GM18520 (cell line): ENCODE measurements around the gene PDCD7.
"Not testable (repeated sequence)": the region's sequence is repeated elsewhere in the genome, so short reads cannot be mapped to it uniquely, and the experiment has no call there.

Source experiments
- ATAC-seq: cut with Tn5 transposase; IDR thresholded peaks from one replicate; pipeline ENCODE4 v1.9.1; 2021; ENCODE audit not compliant: unreplicated experiment

The PDCD7 gene

DNA sequence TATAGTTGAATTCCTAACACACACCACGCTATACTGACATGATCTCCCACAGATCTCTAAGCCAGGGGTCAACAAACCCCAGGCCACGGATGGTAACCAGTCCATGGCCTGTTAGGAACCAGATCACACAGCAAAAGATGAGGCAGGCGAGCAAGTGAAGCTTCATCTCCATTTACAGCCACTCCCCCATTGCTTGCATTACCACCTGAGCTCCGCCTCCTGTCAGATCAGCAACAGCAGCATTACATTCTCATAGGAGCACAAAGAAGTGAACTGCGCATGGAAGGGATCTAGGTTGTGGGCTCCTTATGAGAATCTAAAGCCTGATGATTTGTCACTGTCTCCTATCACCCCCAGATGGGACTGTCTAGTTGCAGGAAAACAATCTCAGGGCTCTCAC is 2.7 kb downstream of the PDCD7 start:
- no peak for ATAC-seq

DNA sequence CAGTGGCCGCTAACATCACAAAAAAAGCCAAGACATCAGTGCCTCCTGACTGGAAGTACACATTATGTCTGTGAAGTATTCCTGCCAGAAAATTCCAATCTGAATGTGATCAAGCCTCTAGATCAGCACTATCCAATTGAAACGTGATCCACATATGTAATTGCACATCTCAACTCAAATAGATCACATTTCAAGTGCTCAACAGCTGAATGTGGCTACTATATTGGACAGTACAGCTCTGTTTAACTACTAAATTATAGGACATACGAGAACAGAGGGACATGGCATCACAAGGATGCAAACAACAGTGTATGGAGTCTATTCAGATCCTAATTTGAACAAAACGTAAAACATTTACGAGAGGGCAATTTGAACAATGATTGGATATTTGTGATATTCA is 18.1 kb downstream of the PDCD7 start:
- ATAC-seq = no peak

DNA sequence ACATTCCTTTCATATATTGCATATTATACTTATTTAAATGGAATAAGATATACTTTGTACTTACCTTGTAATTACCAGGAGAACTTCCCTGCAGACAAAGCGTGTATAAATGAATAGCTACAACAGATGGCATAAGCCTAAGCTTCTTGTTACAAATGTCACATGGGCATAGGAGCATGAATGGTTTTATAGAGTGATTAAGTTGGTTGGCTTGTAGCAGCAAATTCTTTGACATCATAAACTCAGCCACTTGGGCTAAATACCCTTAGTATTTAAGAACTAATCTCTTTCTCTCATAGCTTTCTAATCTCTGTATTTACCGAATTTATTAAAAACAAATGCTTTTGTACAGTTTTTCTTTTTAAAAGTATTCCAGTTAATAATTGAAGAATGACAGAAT is 18.5 kb downstream of the PDCD7 start, which contains the start of gene UBAP1L:
TSS of gene UBAP1L (minus strand) at position 115 of the 400 bp plus-strand sequence. CDS start 8,985 bp downstream, outside the sequence.
- no peak for ATAC-seq

DNA sequence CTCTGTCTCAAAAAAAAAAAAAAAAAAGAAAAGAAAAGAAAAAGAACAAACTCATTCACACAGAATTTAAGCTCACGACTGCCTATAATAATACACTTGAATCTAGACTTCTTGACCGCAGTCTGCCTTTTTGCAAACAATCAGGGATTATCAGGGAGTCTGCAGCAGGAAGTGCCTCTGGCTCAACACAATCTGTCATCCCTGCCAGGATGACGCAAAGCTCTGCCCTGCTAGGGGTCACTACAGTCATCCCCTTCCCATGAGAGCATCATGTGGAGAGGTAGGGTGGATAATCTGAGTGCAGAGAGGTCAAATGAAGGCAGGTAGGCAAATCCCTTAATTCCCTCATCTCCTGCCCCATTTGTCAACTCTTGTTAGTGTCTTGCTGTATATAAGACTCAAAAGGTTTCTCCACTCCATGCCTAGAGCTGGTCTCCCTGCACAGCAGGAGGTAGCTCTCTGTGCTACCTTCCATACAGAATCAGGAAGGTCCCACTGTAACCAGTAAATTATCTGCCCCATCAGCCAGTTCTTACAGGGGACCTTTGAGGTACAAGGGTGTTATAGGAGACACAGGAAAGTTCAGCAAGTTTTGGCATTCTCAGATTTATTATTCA is 22.8 kb downstream of the PDCD7 start:
- no peak for ATAC-seq

DNA sequence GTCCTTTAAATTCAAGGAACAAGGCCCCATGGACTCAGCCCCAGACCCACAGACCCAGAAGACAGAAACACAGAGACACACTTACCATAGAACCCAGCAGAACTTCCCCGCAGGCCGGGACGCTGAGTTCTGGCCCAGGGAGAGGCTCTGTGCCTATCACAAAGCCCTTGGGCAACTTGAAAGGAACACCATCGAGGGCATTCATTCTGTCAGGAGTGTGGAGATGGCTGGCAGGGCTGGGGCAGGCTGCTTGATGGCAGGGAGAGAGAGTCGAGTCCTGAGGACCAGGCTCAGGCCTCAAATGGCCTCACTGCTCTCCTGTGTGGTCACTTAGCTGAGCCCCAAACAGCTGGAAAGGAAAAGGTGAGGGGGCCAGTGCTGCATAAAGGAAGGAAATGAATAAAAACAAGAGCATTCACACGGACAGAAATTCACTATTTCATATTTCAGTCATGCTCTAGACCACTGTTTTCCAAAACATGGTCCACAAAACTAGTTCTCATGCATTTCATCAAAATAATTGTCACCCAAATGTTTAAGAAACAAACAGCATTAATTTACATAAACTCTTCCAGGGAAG is 27.5 kb downstream of the PDCD7 start:
- no peak for ATAC-seq

DNA sequence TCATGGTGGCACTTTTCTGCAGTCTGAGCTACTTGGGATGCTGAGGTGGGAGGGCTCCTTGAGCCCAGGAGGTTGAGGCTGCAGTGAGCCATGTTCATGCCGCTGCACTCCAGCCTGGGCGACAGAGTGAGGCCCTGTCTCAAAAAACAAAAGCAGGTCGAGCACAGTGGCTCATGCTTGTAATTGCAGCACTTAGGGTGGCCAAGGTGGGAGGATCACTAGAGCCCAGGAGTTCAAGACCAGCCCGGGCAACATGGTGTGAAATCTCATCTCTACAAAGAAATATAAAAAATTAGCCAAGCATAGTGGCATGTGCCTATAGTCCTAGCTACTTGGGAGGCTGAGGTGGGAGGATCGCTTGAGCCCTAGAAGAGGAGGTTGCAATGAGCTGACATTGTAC is 28.6 kb downstream of the PDCD7 start:
- no peak for ATAC-seq

DNA sequence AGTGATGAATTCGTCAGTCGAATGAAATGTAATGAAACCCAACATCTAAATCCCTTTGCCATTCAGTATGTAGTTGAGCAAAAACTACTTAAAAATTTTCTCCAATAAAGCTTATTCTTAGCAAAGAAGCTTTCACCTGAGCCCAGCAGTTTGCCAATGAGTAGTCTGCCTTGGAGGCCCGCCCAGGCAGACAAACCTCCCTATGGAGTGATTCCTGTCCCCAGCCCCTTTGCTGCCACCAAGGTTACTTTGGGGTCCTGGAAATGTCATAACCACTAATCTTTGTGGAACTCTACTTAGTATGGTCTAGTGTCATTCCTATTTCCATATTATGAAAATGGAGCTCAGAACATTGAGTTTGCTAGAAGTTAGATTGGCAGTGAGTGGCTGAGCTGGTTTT is 30.7 kb downstream of the PDCD7 start:
- ATAC-seq = no peak

DNA sequence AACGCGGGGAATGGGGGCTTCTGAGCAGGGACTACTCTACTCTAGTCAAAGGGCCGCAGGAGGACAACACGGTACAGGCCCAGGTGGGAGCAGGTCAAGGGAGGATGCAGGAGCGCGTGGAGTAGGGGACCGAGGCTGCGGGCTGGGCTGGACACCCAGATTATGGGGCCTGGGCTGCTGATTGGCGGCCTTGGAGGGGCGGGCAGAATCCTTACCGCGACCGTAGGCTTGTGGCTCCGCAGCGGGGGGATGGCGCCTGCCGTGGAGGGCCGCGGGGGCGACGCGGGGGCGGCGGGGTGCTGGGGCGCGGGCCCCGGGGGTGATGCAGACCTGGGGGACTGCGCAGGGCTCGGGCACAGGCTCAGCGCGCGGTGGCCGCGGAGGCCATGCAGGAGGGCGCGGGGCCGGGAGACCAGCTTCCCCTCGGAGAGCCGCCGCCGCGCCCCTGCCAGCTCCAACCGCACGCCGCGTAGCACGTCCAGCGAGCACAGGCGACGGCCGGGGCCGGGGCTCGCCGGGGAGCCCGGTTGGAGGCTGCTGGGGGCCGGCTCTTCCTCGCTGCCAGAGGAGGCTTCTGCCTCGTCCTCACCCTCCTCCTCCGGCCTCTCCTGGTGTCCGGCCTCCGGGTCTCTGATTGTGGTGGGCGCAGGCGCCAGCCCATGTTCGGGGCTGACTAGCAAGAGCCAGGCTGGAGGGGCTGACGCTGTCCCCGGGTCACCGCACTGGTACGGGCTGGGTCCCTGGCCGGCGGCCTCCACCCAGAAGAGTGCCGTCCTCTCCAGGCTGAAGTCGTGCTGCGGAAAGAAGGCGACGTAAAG is 31.5 kb downstream of the PDCD7 start:
- no peak for ATAC-seq

DNA sequence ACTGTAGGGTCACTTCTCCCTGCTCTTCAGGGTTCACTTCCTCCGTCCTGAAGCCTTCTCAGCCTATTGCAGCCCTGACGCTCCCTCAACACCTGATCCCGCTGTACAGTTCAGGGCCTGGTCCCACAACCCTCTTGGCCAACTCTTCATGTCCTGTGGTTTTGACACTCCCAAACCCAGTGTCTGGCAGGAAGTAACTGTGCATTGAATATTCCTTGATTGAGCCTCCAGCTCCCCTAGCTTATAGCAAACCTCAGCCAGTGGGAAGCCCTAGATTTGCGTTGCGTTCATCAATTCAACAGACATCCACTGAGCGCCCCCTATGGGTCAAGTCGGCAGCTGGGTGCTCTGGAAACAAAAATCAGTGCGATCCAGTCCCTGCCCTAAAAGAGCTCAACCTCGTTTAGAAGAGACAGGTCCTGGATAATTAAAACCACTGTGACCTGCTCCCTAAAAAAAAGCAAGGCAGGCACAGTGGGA is 32.2 kb downstream of the PDCD7 start:
- ATAC-seq = no peak

DNA sequence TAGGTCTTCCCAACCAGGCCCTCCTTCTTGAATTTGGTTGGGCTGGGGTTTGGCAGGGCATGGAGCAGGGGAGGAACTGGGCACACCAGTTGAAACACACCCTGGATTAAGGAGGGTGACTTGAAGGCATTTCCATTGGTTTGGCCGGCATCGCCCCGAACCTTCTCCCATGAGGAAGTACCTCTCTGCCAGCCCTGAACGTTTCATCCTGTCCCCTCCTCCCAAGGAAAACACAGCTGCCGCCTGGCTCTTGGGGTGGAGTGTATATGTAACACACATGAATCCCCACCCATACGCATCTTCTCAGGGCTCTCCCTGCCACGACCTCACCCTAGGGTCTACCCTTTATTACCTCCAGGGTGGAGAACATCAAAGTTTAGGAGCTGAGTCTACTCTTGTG is 33.2 kb downstream of the PDCD7 start:
- no peak for ATAC-seq

DNA sequence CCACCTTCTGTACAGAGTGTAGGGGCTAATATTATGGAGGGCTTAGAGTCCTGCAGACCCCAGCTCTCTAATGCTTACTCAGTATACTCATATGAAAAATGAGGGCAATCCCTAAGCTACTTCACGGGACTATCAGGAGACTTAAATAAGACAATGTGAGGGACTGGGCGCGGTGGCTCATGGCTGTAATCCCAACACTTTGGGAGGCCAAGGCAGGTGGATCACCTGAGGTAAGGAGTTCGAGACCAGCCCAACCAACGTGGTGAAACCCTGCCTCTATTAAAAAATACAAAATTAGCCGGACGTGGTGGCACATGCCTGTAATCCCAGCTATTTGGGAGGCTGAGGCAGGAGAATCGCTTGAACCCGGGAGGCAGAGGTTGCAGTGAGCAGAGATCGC is 33.8 kb downstream of the PDCD7 start:
- not testable (repeated sequence) for ATAC-seq

DNA sequence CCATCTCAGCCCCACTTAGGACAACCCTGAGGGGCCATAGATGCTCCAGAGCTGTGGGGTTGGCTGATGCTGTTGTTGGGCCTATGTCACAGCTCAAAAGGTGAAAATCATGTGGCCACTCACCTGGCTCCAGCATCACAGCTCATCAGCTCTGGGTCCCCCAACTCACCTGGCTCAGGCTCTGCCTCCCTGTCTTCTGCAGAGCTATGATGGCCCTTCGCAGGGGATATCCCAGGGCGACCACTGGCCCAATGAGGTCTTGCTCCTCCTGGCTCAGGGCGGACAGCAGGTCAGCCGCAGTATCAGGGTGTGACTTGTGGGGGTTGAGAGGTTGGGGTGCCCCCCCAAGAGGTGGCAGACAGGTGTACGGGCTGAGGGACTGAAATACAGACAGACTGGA is 34.3 kb downstream of the PDCD7 start:
- ATAC-seq = no peak

DNA sequence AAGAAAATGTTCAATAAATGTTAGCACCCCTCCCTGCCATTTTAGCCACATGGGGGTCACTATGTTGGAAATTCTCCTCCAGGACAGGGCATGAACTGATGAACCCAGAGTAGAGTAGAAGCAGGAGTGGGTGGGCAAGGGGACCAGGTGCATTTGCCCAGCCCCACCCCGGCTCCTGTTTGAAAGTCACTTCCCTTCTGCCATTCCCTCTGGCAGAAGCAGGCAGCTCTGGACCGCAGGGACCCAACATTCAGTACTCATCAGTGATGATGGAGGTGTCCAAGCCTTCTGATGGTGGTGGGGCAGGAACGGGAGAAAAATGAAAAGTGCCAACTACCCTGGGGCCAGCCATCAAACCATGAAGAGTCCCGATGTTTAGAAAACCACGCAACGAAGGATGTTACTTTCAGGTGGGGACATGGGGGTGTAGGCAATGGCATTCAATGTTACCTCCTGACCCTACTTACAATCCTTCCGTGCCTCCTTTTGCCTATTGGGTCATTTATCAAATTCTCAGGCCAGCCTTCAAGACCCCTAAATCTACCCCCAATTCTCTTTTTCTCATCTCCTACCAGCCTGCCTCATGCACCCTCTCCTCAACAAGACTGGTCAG is 35.9 kb downstream of the PDCD7 start:
- ATAC-seq = no peak

DNA sequence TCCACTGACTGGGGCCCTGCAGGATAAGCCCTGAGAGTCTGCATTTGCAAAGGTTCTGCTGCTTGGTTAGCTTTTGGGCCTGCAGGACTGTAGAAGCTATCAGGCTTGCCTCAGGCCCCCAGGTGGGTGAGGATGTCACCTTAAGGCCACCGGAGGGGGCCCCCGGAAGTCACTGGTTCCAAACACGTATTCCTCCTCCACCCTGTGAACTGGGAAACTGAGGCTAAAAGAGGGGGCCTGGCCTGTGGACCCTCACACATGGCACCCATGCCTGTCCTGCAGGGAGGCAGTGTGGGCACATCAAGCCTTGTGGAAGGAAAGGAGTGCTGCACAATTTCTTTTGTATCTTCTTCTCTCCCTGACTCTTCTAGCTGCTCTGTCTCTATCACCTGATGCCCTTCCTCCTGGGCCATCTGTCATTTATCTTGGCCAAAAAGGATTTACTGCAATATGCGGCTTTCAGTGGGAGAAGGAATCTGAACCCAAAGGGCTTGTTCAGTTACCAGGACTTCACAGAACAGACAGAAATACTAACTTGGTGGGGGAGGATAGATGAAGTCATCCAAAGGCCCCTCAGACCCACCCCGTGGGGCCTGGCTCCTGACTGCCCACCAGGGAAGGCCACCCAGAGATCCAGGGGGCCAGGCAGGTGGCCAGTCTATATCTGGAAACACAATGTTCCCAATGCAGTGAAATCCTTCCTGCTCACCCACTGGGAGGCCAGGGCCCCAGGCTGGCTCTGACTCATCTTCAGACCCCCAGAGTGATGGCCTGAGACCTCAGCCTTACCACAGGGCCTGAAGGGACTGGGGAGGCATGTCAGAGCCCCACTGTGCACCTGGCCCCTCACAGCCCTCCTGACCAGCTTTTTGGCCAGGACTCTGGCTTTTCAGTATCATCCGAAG is 36.9 kb downstream of the PDCD7 start:
- ATAC-seq = no peak

DNA sequence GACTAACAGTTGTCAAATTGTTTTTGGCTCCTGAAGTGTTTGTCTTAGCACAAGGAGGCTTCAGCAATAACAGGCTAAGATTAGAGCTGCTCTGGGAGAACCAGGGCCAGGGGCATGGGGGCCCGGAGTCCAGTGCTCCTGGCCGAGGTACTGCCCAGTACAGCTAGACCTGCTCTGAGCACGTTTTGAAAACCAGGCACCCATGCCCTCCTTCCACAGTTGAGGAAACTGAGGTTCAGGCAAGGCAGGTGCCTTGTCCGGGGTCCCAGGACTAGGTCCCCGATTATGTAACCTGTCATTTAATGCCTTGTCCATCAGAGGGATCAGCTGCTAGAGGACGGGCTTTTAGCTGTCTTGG is 37.9 kb downstream of the PDCD7 start:
- ATAC-seq = no peak

DNA sequence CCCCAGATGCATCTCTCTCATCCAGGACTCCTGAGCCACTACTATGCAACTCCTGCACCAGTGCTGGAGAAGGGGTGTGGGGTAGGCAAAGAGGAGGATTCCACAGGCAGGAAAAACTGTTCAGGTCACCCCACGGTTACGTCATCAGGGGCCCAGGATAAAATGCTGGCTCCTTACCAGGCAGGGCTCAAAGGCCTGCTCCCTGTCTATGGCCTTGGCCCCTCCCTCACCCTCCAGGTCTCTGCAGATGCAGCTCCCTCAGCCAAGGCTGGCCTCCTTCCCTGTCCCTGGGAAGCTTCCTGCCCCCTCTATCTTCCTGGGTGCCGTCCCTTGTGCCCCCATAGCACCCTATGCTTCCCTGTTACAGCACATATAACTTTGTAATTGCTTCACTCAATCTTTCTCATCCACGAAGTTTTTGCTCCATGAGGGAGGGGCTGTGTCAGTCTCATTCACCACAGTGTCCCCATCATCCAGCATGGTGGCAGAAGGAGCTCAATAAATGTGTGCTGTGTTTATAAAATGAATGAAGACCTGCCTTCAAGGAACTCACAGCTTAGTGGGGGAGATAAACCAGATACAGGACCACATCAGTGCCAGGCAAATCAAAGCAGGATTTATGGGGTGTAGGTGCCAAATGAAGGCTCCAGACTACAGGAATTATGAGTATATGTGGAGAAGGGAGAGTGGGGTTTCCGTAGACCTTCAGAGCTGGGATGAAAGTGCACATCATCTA is 38.4 kb downstream of the PDCD7 start:
- ATAC-seq = no peak

DNA sequence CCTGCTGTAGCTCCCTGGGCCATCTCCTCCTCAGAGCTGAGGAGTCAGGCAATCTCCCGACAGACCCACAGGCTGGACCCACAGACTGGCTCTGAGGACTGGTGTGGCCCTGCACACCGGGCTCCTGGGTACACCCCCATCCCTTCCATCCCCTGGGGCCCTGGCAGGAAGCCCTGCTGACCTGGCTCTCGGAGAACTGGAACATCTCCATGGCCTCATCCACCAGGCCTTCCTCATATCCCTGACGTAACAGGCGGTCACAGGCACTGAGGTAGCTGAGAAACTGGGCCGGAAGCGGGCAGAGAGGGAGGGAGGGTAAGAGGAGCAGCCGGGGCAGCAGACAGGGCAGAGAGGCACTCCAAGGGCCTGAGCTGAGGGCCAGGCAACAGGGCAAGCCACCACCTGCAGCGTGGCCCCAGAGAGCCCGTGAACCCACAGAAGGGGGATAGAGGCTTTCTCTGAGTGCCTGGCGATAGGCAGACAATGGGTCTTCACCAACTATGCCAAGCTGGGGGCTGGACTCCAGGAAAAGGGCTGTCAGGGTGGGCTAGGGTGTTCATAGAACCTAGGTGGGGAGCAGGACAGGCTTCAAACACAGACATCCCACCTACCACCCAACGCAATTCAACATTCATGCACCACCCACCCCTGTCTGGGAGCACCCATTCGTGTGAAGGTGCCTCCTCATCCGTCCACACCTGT is 39.2 kb downstream of the PDCD7 start:
- no peak for ATAC-seq

DNA sequence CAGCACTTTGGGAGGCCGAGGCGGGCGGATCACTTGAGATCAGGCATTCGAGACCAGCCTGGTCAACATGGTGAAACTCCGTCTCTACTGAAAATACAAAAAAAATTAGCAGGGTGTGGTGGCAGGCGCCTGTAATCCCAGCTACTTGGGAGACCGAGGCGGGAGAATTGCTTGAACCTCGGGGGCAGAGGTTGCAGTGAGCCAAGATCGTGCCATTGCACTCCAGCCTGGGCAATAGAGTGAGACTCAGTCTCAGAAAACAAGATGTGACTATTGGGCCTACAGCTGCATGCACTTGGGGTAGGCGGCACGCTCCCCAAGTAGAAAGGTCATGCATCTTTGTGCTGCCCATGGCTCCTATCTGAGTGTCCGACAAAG is 39.8 kb downstream of the PDCD7 start:
- ATAC-seq = not testable (repeated sequence)
